ENCODE measurements around the gene ZCWPW1.
"Not testable (repeated sequence)": the region's sequence is repeated elsewhere in the genome, so short reads cannot be mapped to it uniquely, and the experiment has no call there.

Gene ZCWPW1

GRCh38 chr7:100371561-100372171 is 56.8 kb downstream of the ZCWPW1 start:
- DNase-seq = no peak

GRCh38 chr7:100370746-100371145 is 57.8 kb downstream of the ZCWPW1 start:
- no peak for DNase-seq

GRCh38 chr7:100370303-100370702 is 58.2 kb downstream of the ZCWPW1 start:
- no peak for DNase-seq

- no peak for DNase-seq
Measured at GRCh38 chr7:100369105-100369504, 59.4 kb downstream of the ZCWPW1 start.

- DNase-seq = no peak
Measured at GRCh38 chr7:100367676-100368613, 60.6 kb downstream of the ZCWPW1 start.

GRCh38 chr7:100367251-100367620 is 61.3 kb downstream of the ZCWPW1 start:
- DNase-seq = no peak

- no peak for DNase-seq
Measured at GRCh38 chr7:100366411-100367250, 61.9 kb downstream of the ZCWPW1 start.

- DNase-seq = not testable (repeated sequence)
Measured at GRCh38 chr7:100365998-100366367, 62.5 kb downstream of the ZCWPW1 start.

GRCh38 chr7:100364480-100364879 is 64.0 kb downstream of the ZCWPW1 start:
- DNase-seq = no peak

- not testable (repeated sequence) for DNase-seq
Measured at GRCh38 chr7:100363797-100364196, 64.7 kb downstream of the ZCWPW1 start.

- no peak for DNase-seq
Measured at GRCh38 chr7:100363098-100363497, 65.4 kb downstream of the ZCWPW1 start.

- DNase-seq = no peak
Measured at GRCh38 chr7:100360135-100360854, 68.2 kb downstream of the ZCWPW1 start.

- no peak for DNase-seq
Measured at GRCh38 chr7:100358857-100359212, 69.7 kb downstream of the ZCWPW1 start.

- DNase-seq = no peak
Measured at GRCh38 chr7:100358027-100358856, 70.3 kb downstream of the ZCWPW1 start, which contains the start of gene PILRB. PILRB (plus strand) TSS chr7:100358117; CDS start chr7:100358303, 186 bp downstream.

- no peak for DNase-seq
Measured at GRCh38 chr7:100357131-100357561, 71.4 kb downstream of the ZCWPW1 start.

GRCh38 chr7:100356416-100357068 is 72.0 kb downstream of the ZCWPW1 start:
- no peak for DNase-seq

GRCh38 chr7:100353685-100354330 is 74.7 kb downstream of the ZCWPW1 start:
- no peak for DNase-seq

GRCh38 chr7:100352984-100353684 is 75.4 kb downstream of the ZCWPW1 start:
- DNase-seq = no peak

- DNase-seq = not testable (repeated sequence)
Measured at GRCh38 chr7:100352230-100352781, 76.2 kb downstream of the ZCWPW1 start.

- no peak for DNase-seq
Measured at GRCh38 chr7:100351657-100352058, 76.8 kb downstream of the ZCWPW1 start.

Measured in NCI-H146 (cell line).